Measurements from ENCODE around the gene ADGRA3. TPM values are rescaled to one million over a fixed set of nuclear protein-coding genes. Genes with fewer than 3 reads are reported as not detected.

Gene ADGRA3
- total RNA-seq, 1 experiment from 2014 or later = 40.5 TPM

GRCh38 chr4:22338796-22339195 is 177.1 kb downstream of the ADGRA3 start:
- Mint-ChIP-seq H3K9me3 (peaks cover 13% of the 10 kb centered on the region), H3K27ac (no peak overlapping the region), H3K4me3 (no peak overlapping the region), H3K27me3 (ENCODE audit: low read depth) (no peaks in the 10 kb centered on the region), H3K4me1 (no peaks in the 10 kb centered on the region), H3K36me3 (peaks cover 8% of the 10 kb centered on the region; the same call in 1 of the 2 replicates)
- ATAC-seq (no peak), DNase-seq (ENCODE audit: low spot score) (no peak)
- POLR2A ChIA-PET = no interaction called here
- CTCF ChIA-PET = no interaction called here
- TF ChIP-seq HMGA2 (CRISPR knock-in tag; IDR thresholded peaks at IDR 0.05) (no peak), ZNF671 (CRISPR knock-in tag; IDR thresholded peaks at IDR 0.05) (no peak), EMX1 (CRISPR knock-in tag; IDR thresholded peaks at IDR 0.05) (no peak), ZBTB21 (CRISPR knock-in tag; IDR thresholded peaks at IDR 0.05; ENCODE audit: borderline replicate concordance) (no peak), ZNF138 (CRISPR knock-in tag; conservative IDR thresholded peaks at IDR 0.05) (no peak), NFE2L1 (CRISPR knock-in tag; IDR thresholded peaks at IDR 0.05) (no peak), ZBTB43 (CRISPR knock-in tag; IDR thresholded peaks at IDR 0.05) (no peak), STAT6 (CRISPR knock-in tag; conservative IDR thresholded peaks at IDR 0.05; ENCODE audit: low read depth) (no peak), SMAD3 (CRISPR knock-in tag; IDR thresholded peaks at IDR 0.05; ENCODE audit: borderline replicate concordance) (no peak), ZNF423 (CRISPR knock-in tag; IDR thresholded peaks at IDR 0.05) (no peak), ZNF281 (CRISPR knock-in tag; IDR thresholded peaks at IDR 0.05) (no peak), KAT7 (CRISPR knock-in tag; IDR thresholded peaks at IDR 0.05; ENCODE audit: borderline replicate concordance) (no peak), SP1 (CRISPR knock-in tag; conservative IDR thresholded peaks at IDR 0.05) (no peak), RELA (CRISPR knock-in tag; IDR thresholded peaks at IDR 0.05; ENCODE audit: borderline replicate concordance) (no peak), ATF1 (CRISPR knock-in tag; IDR thresholded peaks at IDR 0.05) (no peak), MLX (CRISPR knock-in tag; IDR thresholded peaks at IDR 0.05) (no peak)

Other genes starting within 250 kb of the ADGRA3 start
- 0.09 TPM in 2 of 3 replicates, not detected in the other for gene GBA3, start 176.9 kb upstream of the ADGRA3 start, total RNA-seq (2021)